Measurements from ENCODE around the gene FAM124A. TPM values are rescaled to one million over a fixed set of nuclear protein-coding genes. Genes with fewer than 3 reads are reported as not detected.
A peak's percentile ranks its signal among the peaks of the same experiment; 100 is the strongest.

FAM124A gene
- total and polyA plus RNA-seq, 2 donors (not counting 3 experiments of a cell fraction or from before 2014, with no cell fraction given) = 3.8 to 9.9 TPM

DNA sequence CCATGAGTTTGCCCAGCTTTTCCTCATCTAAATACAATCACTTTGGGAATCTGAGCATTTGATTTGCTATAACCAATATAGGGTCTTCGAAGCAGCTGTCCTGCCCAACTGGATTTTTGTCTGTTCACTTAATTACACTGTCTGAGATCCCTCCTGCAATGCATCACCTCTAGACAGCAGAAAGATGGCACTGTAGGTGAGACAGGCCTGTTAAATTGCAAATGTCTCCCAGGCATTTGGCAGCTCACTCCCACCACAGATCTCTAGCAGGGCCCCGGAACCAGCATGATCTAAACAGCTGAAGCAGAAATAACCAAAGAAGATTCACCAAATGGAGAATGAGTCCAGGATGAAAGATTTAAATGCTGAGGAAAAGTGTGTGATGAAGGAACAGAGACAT lies 75.4 kb downstream of the FAM124A start:
- intact Hi-C loops (cut with micrococcal nuclease) = no loop called here
- POLR2A ChIA-PET = no interaction called here
- Histone ChIP-seq H3K9ac (replicated peaks; ENCODE audit: extremely low read depth, insufficient read depth, low read length) (no peak overlapping the region), H3K4me2 (ENCODE audit: insufficient read depth, low read length) (no peak overlapping the region), H3K27me3 (ENCODE audit: control insufficient read depth in 2 of 2, insufficient read depth in 2 of 2, low read length in 2 of 2) (peaks cover 0 to 6% of the 10 kb centered on the region in 2 experiments), H2AFZ (ENCODE audit: low read depth, low read length) (no peak overlapping the region), H4K20me1 (replicated peaks; ENCODE audit: control insufficient read depth, extremely low read depth, insufficient read depth, low read length) (no peaks in the 10 kb centered on the region), H3K4me1 (ENCODE audit: control insufficient read depth, extremely low read depth, insufficient read depth, low read length) (no peaks in the 10 kb centered on the region), H3K4me3 (replicated peaks in 1 of 3; ENCODE audit: insufficient read depth in 1 of 3, low read depth in 1 of 3, low read length in 3 of 3) (no peak overlapping the region), H3K27ac (ENCODE audit: insufficient read depth, low read depth, low read length) (no peak overlapping the region), H3K9me3 (replicated peaks; ENCODE audit: control insufficient read depth, insufficient read depth, low read length) (no peaks in the 10 kb centered on the region), H3K36me3 (ENCODE audit: control insufficient read depth in 2 of 2, extremely low read depth in 1 of 2, insufficient read depth in 2 of 2, low read length in 2 of 2) (no peaks in the 10 kb centered on the region), H3K79me2 (ENCODE audit: control insufficient read depth, insufficient read depth, low read length) (no peaks in the 10 kb centered on the region), H3K9me1 (replicated peaks; ENCODE audit: control insufficient read depth, extremely low read depth, insufficient read depth, low read length) (no peaks in the 10 kb centered on the region)
- DNase-seq (ENCODE audit: low read depth, low spot score) (no peak), FAIRE-seq (no peak)
- TF ChIP-seq, protein P1, sequence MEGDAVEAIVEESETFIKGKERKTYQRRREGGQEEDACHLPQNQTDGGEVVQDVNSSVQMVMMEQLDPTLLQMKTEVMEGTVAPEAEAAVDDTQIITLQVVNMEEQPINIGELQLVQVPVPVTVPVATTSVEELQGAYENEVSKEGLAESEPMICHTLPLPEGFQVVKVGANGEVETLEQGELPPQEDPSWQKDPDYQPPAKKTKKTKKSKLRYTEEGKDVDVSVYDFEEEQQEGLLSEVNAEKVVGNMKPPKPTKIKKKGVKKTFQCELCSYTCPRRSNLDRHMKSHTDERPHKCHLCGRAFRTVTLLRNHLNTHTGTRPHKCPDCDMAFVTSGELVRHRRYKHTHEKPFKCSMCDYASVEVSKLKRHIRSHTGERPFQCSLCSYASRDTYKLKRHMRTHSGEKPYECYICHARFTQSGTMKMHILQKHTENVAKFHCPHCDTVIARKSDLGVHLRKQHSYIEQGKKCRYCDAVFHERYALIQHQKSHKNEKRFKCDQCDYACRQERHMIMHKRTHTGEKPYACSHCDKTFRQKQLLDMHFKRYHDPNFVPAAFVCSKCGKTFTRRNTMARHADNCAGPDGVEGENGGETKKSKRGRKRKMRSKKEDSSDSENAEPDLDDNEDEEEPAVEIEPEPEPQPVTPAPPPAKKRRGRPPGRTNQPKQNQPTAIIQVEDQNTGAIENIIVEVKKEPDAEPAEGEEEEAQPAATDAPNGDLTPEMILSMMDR (IDR thresholded peaks at IDR 0.05; ENCODE audit: extremely low read depth in 1 of 2, insufficient read depth in 1 of 2, low read depth in 1 of 2, low read length in 2 of 2) = no peak
- TF ChIP-seq POLR2A (IDR thresholded peaks at IDR 0.05; ENCODE audit: low read depth, low read length) (no peak), JUN (IDR thresholded peaks at IDR 0.05; ENCODE audit: borderline replicate concordance, insufficient read depth, insufficient read length, low read depth) (no peak), GATA2 (IDR thresholded peaks at IDR 0.05; ENCODE audit: insufficient read depth, insufficient read length, low read depth, low read length) (no peak)
- BruUV-seq (replicated peaks) = no TSS peak
- dilution Hi-C loops (cut with MboI; ENCODE audit: extremely low pct_ligation_motif_present, low sequenced_read_pairs) = no loop called here
- CTCF ChIA-PET = interaction anchor here (1.4 to 4.9 kb wide), 3 partner anchors 10 to 172 kb away, joined by 3 to 38 read pairs (median 4); no protein-coding TSS in a partner anchor

- H3K9ac ChIP-seq (replicated peaks; ENCODE audit: extremely low read depth, insufficient read depth, low read length) = no peak overlapping the region
- no peaks in the 10 kb centered on the region for H3K9me3 ChIP-seq (replicated peaks; ENCODE audit: control insufficient read depth, insufficient read depth, low read length)
- dilution Hi-C loops (cut with MboI; ENCODE audit: extremely low pct_ligation_motif_present, low sequenced_read_pairs) (no loop called here), intact Hi-C loops (cut with micrococcal nuclease) (no loop called here)
- TF ChIP-seq, protein P2, sequence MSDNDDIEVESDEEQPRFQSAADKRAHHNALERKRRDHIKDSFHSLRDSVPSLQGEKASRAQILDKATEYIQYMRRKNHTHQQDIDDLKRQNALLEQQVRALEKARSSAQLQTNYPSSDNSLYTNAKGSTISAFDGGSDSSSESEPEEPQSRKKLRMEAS (IDR thresholded peaks at IDR 0.05; ENCODE audit: insufficient read depth, insufficient read length) = peak; percentile 19
- no peak for TF ChIP-seq POLR2AphosphoS5 (IDR thresholded peaks at IDR 0.05; ENCODE audit: insufficient read depth, low read depth, low read length)
- H3K9me1 ChIP-seq (replicated peaks; ENCODE audit: control insufficient read depth, extremely low read depth, insufficient read depth, low read length) = no peaks in the 10 kb centered on the region
- FAIRE-seq = no peak
- H3K36me3 ChIP-seq (ENCODE audit: control insufficient read depth in 2 of 2, extremely low read depth in 1 of 2, insufficient read depth in 2 of 2, low read length in 2 of 2) = no peaks in the 10 kb centered on the region
- peak; percentile 26 for DNase-seq (ENCODE audit: low read depth, low spot score)
- no TSS peak for BruUV-seq (replicated peaks)
- no peaks in the 10 kb centered on the region for H3K4me1 ChIP-seq (ENCODE audit: control insufficient read depth, extremely low read depth, insufficient read depth, low read length)
- no peak overlapping the region for H3K4me3 ChIP-seq (replicated peaks in 1 of 3; ENCODE audit: insufficient read depth in 1 of 3, low read depth in 1 of 3, low read length in 3 of 3)
- no peak overlapping the region for H2AFZ ChIP-seq (ENCODE audit: low read depth, low read length)
- ChIA-PET POLR2A (no interaction called here), CTCF (interaction anchor here (1.8 to 4.9 kb wide), 2 partner anchors 12 to 173 kb away, joined by 4 to 38 read pairs; no protein-coding TSS in a partner anchor)
- no peak overlapping the region for H3K27ac ChIP-seq (ENCODE audit: insufficient read depth, low read depth, low read length)
- no peaks in the 10 kb centered on the region for H3K79me2 ChIP-seq (ENCODE audit: control insufficient read depth, insufficient read depth, low read length)
- no peaks in the 10 kb centered on the region for H4K20me1 ChIP-seq (replicated peaks; ENCODE audit: control insufficient read depth, extremely low read depth, insufficient read depth, low read length)
- peaks cover 0 to 6% of the 10 kb centered on the region in 2 experiments for H3K27me3 ChIP-seq (ENCODE audit: control insufficient read depth in 2 of 2, insufficient read depth in 2 of 2, low read length in 2 of 2)
- H3K4me2 ChIP-seq (ENCODE audit: insufficient read depth, low read length) = no peak overlapping the region
Observed at GRCh38 chr13:51298812-51299211, 76.6 kb downstream of the FAM124A start.

Data from endothelial cell of umbilical vein (primary cell).